ACHN (cell line): ENCODE data around the gene CSF3R.

ENCODE experiments used
- DNase-seq: peaks from one replicate; pipeline ENCODE4 v3.0.0-alpha.2; 2015
- in situ Hi-C: cut with HindIII; loops from 2 replicates; pipeline ENCODE4 v1.10.0; 2017; ENCODE audit warnings: low sequenced_read_pairs, low pct_ligation_motif_present, low pct_unique_long_range_greater_than_20kb

Gene CSF3R

GRCh38 chr1:36446271-36446670 lies 36.4 kb downstream of the CSF3R start:
- in situ Hi-C loops = no loop called here
- DNase-seq = no peak

GRCh38 chr1:36443297-36443696 lies 39.4 kb downstream of the CSF3R start:
- in situ Hi-C loops = no loop called here
- DNase-seq = no peak

GRCh38 chr1:36442337-36442736 lies 40.4 kb downstream of the CSF3R start:
- in situ Hi-C loops = no loop called here
- DNase-seq = no peak

GRCh38 chr1:36440646-36441045 lies 42.1 kb downstream of the CSF3R start:
- in situ Hi-C loops = no loop called here
- no peak for DNase-seq

- in situ Hi-C loops = no loop called here
- no peak for DNase-seq
Measured at GRCh38 chr1:36440044-36440443, 42.7 kb downstream of the CSF3R start.

GRCh38 chr1:36438715-36439114 lies 44.0 kb downstream of the CSF3R start:
- in situ Hi-C loops = no loop called here
- no peak for DNase-seq

- DNase-seq = peak; percentile 22
- in situ Hi-C loops = no loop called here
Measured at GRCh38 chr1:36436821-36437220, 45.9 kb downstream of the CSF3R start.

- no peak for DNase-seq
- in situ Hi-C loops = no loop called here
Measured at GRCh38 chr1:36433102-36433501, 49.6 kb downstream of the CSF3R start.

- DNase-seq = peak; percentile 55
- in situ Hi-C loops = no loop called here
Measured at GRCh38 chr1:36432616-36433015, 50.1 kb downstream of the CSF3R start.

GRCh38 chr1:36425791-36426190 lies 56.9 kb downstream of the CSF3R start:
- DNase-seq = no peak
- in situ Hi-C loops = no loop called here

- in situ Hi-C loops = no loop called here
- DNase-seq = no peak
Measured at GRCh38 chr1:36421649-36422048, 61.1 kb downstream of the CSF3R start.

GRCh38 chr1:36420836-36421317 lies 61.8 kb downstream of the CSF3R start:
- peak; percentile 84 for DNase-seq
- in situ Hi-C loops = no loop called here

- in situ Hi-C loops = no loop called here
- no peak for DNase-seq
Measured at GRCh38 chr1:36420409-36420808, 62.3 kb downstream of the CSF3R start.

- in situ Hi-C loops = no loop called here
- DNase-seq = no peak
Measured at GRCh38 chr1:36419569-36419968, 63.1 kb downstream of the CSF3R start.

- in situ Hi-C loops = no loop called here
Measured at GRCh38 chr1:36419140-36419539, 63.6 kb downstream of the CSF3R start.

GRCh38 chr1:36417931-36418330 lies 64.8 kb downstream of the CSF3R start:
- no peak for DNase-seq

More at GRCh38 chr1:36419140-36419539, 63.6 kb downstream of the CSF3R start:
- DNase-seq = no peak

More at GRCh38 chr1:36417931-36418330, 64.8 kb downstream of the CSF3R start:
- in situ Hi-C loops = no loop called here
